ENCODE results near the gene KANK3.

DNA sequence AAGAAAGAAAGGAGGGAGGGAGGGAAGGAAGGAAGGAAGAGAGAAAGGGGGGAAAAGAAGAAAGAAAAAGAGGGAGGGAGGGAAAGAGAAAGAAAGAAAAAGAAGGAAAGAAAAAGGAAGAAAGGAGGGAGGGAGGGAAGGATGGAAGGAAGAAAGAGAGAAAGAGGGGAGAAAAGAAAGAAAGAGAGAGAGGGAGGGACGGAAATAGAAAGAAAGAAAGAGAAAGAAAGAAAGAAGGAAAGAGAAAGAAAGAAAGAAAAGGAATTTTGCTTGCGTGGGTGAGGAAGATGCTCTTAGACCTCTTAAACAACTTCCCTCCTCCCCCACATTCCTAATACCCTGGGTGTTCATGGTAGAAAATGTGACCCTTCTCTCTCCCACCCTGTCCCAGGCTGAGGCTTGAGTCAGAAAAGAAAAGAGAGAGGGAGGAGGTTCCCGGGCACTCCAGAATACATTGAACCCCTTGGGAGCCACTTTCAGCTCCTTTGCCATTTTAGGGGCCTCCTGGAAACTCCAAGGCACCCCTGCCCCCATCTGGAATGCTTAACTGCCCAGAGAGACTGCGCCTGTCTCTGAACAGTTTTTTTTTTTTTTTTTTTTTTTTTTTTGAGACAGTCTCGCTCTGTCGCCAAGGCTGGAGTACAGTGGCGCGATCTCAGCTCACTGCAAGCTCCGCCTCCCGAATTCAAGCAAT, 9.2 kb upstream of the KANK3 start:
- TF ChIP-seq, protein P1, sequence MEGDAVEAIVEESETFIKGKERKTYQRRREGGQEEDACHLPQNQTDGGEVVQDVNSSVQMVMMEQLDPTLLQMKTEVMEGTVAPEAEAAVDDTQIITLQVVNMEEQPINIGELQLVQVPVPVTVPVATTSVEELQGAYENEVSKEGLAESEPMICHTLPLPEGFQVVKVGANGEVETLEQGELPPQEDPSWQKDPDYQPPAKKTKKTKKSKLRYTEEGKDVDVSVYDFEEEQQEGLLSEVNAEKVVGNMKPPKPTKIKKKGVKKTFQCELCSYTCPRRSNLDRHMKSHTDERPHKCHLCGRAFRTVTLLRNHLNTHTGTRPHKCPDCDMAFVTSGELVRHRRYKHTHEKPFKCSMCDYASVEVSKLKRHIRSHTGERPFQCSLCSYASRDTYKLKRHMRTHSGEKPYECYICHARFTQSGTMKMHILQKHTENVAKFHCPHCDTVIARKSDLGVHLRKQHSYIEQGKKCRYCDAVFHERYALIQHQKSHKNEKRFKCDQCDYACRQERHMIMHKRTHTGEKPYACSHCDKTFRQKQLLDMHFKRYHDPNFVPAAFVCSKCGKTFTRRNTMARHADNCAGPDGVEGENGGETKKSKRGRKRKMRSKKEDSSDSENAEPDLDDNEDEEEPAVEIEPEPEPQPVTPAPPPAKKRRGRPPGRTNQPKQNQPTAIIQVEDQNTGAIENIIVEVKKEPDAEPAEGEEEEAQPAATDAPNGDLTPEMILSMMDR (IDR thresholded peaks at IDR 0.05): no peak
- TF ChIP-seq RFX5 (IDR thresholded peaks at IDR 0.05) (no peak), KDM5A (IDR thresholded peaks at IDR 0.05) (no peak), POLR2A (IDR thresholded peaks at IDR 0.05; ENCODE audit: low read length) (no peak), EP300 (IDR thresholded peaks at IDR 0.05) (no peak), USF2 (IDR thresholded peaks at IDR 0.05) (no peak)
- TF ChIP-seq, protein P2, sequence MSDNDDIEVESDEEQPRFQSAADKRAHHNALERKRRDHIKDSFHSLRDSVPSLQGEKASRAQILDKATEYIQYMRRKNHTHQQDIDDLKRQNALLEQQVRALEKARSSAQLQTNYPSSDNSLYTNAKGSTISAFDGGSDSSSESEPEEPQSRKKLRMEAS (IDR thresholded peaks at IDR 0.05): no peak
